ENCODE results near the gene ATP11B. TPM values are rescaled to one million over a fixed set of nuclear protein-coding genes. Genes with fewer than 3 reads are reported as not detected.

Gene ATP11B
- total RNA-seq, 2 experiments from 2014 or later: 139 to 143 TPM

DNA sequence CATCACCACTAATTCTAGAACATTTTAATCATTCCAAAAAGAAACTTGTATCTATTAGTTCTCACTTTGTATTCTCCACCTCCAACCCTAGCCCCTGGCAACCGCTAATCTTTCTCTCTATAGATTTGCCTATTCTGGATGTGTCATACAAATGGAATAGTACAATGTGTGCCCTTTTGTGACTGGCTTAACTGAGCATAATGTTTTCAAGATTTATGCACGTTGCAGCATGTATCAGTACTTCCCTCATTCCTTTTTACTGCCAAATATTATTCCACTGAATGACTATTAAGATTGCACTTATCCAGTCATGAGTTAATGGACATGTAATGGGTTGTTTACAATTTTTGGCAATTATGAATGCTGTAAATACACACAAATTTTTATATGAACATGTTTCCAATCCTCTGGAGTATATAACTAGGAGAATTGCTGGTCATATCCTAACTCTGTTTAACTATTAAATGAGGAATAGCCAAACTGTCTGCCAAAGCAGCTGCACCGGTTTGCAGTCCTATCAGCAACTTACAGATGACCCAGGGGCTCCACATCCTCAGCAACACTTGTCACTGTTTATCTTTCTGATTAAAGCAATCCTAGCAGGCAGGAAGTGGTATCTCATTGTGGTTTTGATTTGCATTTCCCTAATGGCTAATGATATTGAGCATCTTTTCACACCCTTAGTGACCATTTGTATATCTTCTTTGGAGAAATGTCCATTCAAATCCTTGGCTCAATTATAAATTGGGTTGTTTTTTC lies 144.2 kb downstream of the ATP11B start:
- Histone ChIP-seq H3K4me3 (ENCODE audit: low read length) (no peak overlapping the region), H3K36me3 (ENCODE audit: insufficient read depth, low read length) (no peaks in the 10 kb centered on the region), H3K9me3 (ENCODE audit: control insufficient read depth in 1 of 2, insufficient read depth in 1 of 2, low read length in 2 of 2) (peaks cover 0 to 6% of the 10 kb centered on the region in 2 experiments), H3K4me1 (ENCODE audit: insufficient read depth, low read length) (peaks cover 5% of the 10 kb centered on the region), H3K27ac (ENCODE audit: low read depth in 1 of 2, low read length in 2 of 2) (no peak overlapping the region), H3K27me3 (ENCODE audit: control insufficient read depth in 1 of 2, insufficient read depth in 2 of 2, low read length in 2 of 2) (no peaks in the 10 kb centered on the region)
- ATAC-seq (ENCODE audit: poor library complexity): no peak
- no peaks in the 10 kb centered on the region for H3K9me3 Mint-ChIP-seq
- ChIA-PET POLR2A (no interaction called here), CTCF (no interaction called here)
- DNase-seq: peak in 2 of 14 experiments; percentile 13 to 57
- H3K4me3 Mint-ChIP-seq: no peak overlapping the region
- intact Hi-C loops (cut with DNase I, micrococcal nuclease): no loop called here
- no peak overlapping the region for H3K27ac Mint-ChIP-seq
- peaks cover 34% of the 10 kb centered on the region for H3K4me1 Mint-ChIP-seq (ENCODE audit: low read depth)
- no peaks in the 10 kb centered on the region for H3K27me3 Mint-ChIP-seq
- peaks cover 7% of the 10 kb centered on the region for H3K36me3 Mint-ChIP-seq (ENCODE audit: low read depth)
- TF ChIP-seq, protein P1, sequence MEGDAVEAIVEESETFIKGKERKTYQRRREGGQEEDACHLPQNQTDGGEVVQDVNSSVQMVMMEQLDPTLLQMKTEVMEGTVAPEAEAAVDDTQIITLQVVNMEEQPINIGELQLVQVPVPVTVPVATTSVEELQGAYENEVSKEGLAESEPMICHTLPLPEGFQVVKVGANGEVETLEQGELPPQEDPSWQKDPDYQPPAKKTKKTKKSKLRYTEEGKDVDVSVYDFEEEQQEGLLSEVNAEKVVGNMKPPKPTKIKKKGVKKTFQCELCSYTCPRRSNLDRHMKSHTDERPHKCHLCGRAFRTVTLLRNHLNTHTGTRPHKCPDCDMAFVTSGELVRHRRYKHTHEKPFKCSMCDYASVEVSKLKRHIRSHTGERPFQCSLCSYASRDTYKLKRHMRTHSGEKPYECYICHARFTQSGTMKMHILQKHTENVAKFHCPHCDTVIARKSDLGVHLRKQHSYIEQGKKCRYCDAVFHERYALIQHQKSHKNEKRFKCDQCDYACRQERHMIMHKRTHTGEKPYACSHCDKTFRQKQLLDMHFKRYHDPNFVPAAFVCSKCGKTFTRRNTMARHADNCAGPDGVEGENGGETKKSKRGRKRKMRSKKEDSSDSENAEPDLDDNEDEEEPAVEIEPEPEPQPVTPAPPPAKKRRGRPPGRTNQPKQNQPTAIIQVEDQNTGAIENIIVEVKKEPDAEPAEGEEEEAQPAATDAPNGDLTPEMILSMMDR (IDR thresholded peaks at IDR 0.05): no peak

DNA sequence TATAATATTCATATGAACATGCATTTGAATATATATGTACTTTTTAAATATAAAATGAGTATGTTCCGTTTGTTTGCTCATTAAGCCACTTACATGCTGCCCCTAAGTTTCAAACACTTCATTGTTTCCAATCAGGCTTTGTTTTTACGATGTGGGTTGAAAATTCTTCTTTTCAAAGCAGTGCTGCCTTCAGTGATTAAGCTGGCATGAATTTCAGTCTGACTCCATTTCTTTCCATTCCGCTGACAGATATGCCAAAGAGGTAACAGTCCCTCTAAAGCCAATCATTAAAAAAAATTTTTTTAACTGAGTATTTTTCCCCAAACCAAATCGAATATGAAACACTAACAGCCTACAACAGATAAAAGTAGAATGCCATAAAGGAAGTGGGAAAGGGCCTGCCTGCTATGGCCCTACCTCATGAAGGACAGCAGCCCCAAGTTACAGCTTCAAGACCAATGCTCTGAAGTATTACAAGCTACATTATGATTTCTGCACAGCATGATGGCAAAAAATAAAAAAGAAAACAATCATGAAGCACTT lies 147.0 kb downstream of the ATP11B start:
- Mint-ChIP-seq H3K36me3 (ENCODE audit: low read depth) (peaks cover 21% of the 10 kb centered on the region), H3K27me3 (no peaks in the 10 kb centered on the region), H3K4me3 (no peak overlapping the region), H3K9me3 (no peaks in the 10 kb centered on the region), H3K27ac (no peak overlapping the region), H3K4me1 (ENCODE audit: low read depth) (peaks cover 30% of the 10 kb centered on the region)
- CTCF ChIA-PET: no interaction called here
- Histone ChIP-seq H3K36me3 (ENCODE audit: insufficient read depth, low read length) (peaks cover 6% of the 10 kb centered on the region), H3K27ac (ENCODE audit: low read depth in 1 of 2, low read length in 2 of 2) (no peak overlapping the region), H3K4me3 (ENCODE audit: low read length) (no peak overlapping the region), H3K9me3 (ENCODE audit: control insufficient read depth in 1 of 2, insufficient read depth in 1 of 2, low read length in 2 of 2) (no peaks in the 10 kb centered on the region), H3K27me3 (ENCODE audit: control insufficient read depth in 1 of 2, insufficient read depth in 2 of 2, low read length in 2 of 2) (no peaks in the 10 kb centered on the region), H3K4me1 (ENCODE audit: insufficient read depth, low read length) (peaks cover 5% of the 10 kb centered on the region)
- TF ChIP-seq, protein P1 (IDR thresholded peaks at IDR 0.05): no peak
- DNase-seq (no peak), ATAC-seq (ENCODE audit: poor library complexity) (no peak)
- POLR2A ChIA-PET: no interaction called here
- intact Hi-C loops (cut with DNase I, micrococcal nuclease): no loop called here

DNA sequence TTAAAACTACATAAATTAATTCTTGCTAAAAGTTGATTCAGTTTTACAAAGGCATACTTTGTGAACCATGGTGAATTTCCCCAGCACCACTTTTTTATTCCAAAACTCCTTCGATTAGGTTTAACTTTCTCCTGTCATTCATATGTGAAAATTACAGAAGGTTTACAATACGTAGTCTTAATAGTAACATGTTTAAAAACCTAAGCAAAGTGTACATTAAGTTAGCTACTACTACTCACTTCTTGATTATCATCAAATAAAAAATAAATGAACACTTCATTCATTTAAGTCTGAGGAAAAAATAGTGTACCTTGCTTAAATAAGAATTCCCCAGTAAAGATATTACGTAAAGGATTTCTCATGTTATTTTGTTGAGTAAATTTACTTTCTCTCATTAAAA lies 148.4 kb downstream of the ATP11B start:
- H3K36me3 ChIP-seq (ENCODE audit: insufficient read depth, low read length): peaks cover 16% of the 10 kb centered on the region
- H3K36me3 Mint-ChIP-seq (ENCODE audit: low read depth): peaks cover 33% of the 10 kb centered on the region
- POLR2A ChIA-PET: no interaction called here
- H3K27ac ChIP-seq (ENCODE audit: low read depth in 1 of 2, low read length in 2 of 2): no peak overlapping the region
- H3K4me3 ChIP-seq (ENCODE audit: low read length): no peak overlapping the region
- H3K4me1 ChIP-seq (ENCODE audit: insufficient read depth, low read length): peaks cover 5% of the 10 kb centered on the region
- CTCF ChIA-PET: no interaction called here
- no peaks in the 10 kb centered on the region for H3K27me3 Mint-ChIP-seq
- no peaks in the 10 kb centered on the region for H3K27me3 ChIP-seq (ENCODE audit: control insufficient read depth in 1 of 2, insufficient read depth in 2 of 2, low read length in 2 of 2)
- no peaks in the 10 kb centered on the region for H3K9me3 ChIP-seq (ENCODE audit: control insufficient read depth in 1 of 2, insufficient read depth in 1 of 2, low read length in 2 of 2)
- intact Hi-C loops (cut with DNase I, micrococcal nuclease): no loop called here
- peaks cover 17% of the 10 kb centered on the region for H3K4me1 Mint-ChIP-seq (ENCODE audit: low read depth)
- H3K27ac Mint-ChIP-seq: no peak overlapping the region
- DNase-seq (no peak), ATAC-seq (ENCODE audit: poor library complexity) (no peak)
- TF ChIP-seq, protein P1 (IDR thresholded peaks at IDR 0.05): no peak
- H3K4me3 Mint-ChIP-seq: no peak overlapping the region
- H3K9me3 Mint-ChIP-seq: no peaks in the 10 kb centered on the region
